Uterus (tissue), 4 donors: Measurements from ENCODE around the gene CHD3. TPM values are rescaled to one million over a fixed set of nuclear protein-coding genes. Genes with fewer than 3 reads are reported as not detected.

ENCODE experiments used
- DNase-seq, 2 donors: peaks; one replicate each; pipeline ENCODE4 v3.0.0-alpha.2; 2019 to 2020
- H3K27ac ChIP-seq, 2 donors: fragments of 200-600 bp; sonication (generic); 1 replicate in 1 of 2; 2 replicates in 1 of 2; pipeline ENCODE4 v1.5.1; 2016 to 2018
- H3K27me3 ChIP-seq, 2 donors: fragments of 200-600 bp; sonication (generic); one replicate each; pipeline ENCODE4 v1.5.1; 2018 to 2019; ENCODE audit warnings: control low read depth in 1 of 2
- H3K36me3 ChIP-seq, 2 donors: fragments of 200-600 bp; sonication (generic); one replicate each; pipeline ENCODE4 v1.5.1; 2019; ENCODE audit warnings: control low read depth in 1 of 2
- H3K4me1 ChIP-seq, 2 donors: fragments of 200-600 bp; sonication (generic); one replicate each; pipeline ENCODE4 v1.5.1; 2018 to 2019; ENCODE audit warnings: control low read depth in 1 of 2
- H3K4me3 ChIP-seq, 2 donors: fragments of 200-600 bp; sonication (generic); 1 replicate in 1 of 2; 2 replicates in 1 of 2; pipeline ENCODE4 v1.5.1; 2018 to 2019; ENCODE audit warnings: mild to moderate bottlenecking in 1 of 2
- H3K9me3 ChIP-seq, 2 donors: fragments of 200-600 bp; sonication (generic); one replicate each; pipeline ENCODE4 v1.5.1; 2019; ENCODE audit warnings: control low read depth in 1 of 2
- POLR2A ChIP-seq, 2 donors: fragments of 450-650 bp; IDR thresholded peaks; one replicate each; pipeline ENCODE4 v1.6.1; 2016; ENCODE audit warnings: antibody characterized with exemption in 2 of 2, mild to moderate bottlenecking in 1 of 2, moderate library complexity in 1 of 2
- intact Hi-C: fragments of 100-400 bp; cut with DNase I; formaldehyde crosslinking; loops from one replicate; pipeline ENCODE4 v1.15.1; 2023; ENCODE audit warnings: low total_unique reads
- total RNA-seq, 4 donors: library from RNA; depleted of rRNA in 3 of 4; stranded (reverse); fragments of >200 nt in 3 of 4; gene quantifications; one replicate each; pipeline versions ENCODE4 v1.1.0 to v1.2.4, GENCODE V29; 2014 to 2023
- TF ChIP-seq, protein P1 (sequence below), 4 experiments: fragments of 200-600 bp in 2 of 4; fragments of 450-650 bp in 2 of 4; sonication (generic) in 2 of 4; IDR thresholded peaks; one replicate each; pipeline ENCODE4 v1.5.1; 2016 to 2019; ENCODE audit warnings: antibody characterized with exemption in 4 of 4, mild to moderate bottlenecking in 2 of 4, moderate library complexity in 1 of 4
- donor health status: DM: yes; HTN: yes; CAD: no.

Gene CHD3
- 100 to 1,000 TPM in 3 of 4 donors, 10 to 100 TPM in 1; 81.0 to 165 (median 133) TPM for total RNA-seq

- DNase-seq: no peak
- intact Hi-C loops: no loop called here
- Histone ChIP-seq H3K27me3 (no peaks in the 10 kb centered on the region), H3K4me1 (peaks cover 6 to 23% of the 10 kb centered on the region in 2 donors), H3K4me3 (peak within 1 kb of the TSS; percentile 57 to 87), H3K27ac (peak within 1 kb of the TSS; percentile 97 to 98), H3K36me3 (no peaks in the 10 kb centered on the region), H3K9me3 (no peaks in the 10 kb centered on the region)
- TF ChIP-seq, protein P1, sequence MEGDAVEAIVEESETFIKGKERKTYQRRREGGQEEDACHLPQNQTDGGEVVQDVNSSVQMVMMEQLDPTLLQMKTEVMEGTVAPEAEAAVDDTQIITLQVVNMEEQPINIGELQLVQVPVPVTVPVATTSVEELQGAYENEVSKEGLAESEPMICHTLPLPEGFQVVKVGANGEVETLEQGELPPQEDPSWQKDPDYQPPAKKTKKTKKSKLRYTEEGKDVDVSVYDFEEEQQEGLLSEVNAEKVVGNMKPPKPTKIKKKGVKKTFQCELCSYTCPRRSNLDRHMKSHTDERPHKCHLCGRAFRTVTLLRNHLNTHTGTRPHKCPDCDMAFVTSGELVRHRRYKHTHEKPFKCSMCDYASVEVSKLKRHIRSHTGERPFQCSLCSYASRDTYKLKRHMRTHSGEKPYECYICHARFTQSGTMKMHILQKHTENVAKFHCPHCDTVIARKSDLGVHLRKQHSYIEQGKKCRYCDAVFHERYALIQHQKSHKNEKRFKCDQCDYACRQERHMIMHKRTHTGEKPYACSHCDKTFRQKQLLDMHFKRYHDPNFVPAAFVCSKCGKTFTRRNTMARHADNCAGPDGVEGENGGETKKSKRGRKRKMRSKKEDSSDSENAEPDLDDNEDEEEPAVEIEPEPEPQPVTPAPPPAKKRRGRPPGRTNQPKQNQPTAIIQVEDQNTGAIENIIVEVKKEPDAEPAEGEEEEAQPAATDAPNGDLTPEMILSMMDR (IDR thresholded peaks at IDR 0.05): no peak
- no peak for TF ChIP-seq POLR2A (IDR thresholded peaks at IDR 0.05)
These were observed at the start of gene CHD3 for GRCh38 chr17:7888184-7888920. TSS of gene CHD3 (plus strand) at chr17:7888789. CDS start at chr17:7889001, 212 bp downstream.

- Histone ChIP-seq H3K9me3 (no peaks in the 10 kb centered on the region), H3K4me1 (peaks cover 8 to 10% of the 10 kb centered on the region in 2 donors), H3K27me3 (no peaks in the 10 kb centered on the region), H3K4me3 (no peak overlapping the region), H3K27ac (peak overlapping the region; percentile 93 to 98), H3K36me3 (no peaks in the 10 kb centered on the region)
- DNase-seq: no peak
- TF ChIP-seq, protein P1 (IDR thresholded peaks at IDR 0.05): no peak
- TF ChIP-seq POLR2A (IDR thresholded peaks at IDR 0.05): no peak
- intact Hi-C loops: no loop called here
These were observed 49.3 kb upstream of the CHD3 start for GRCh38 chr17:7839190-7839875.

DNA sequence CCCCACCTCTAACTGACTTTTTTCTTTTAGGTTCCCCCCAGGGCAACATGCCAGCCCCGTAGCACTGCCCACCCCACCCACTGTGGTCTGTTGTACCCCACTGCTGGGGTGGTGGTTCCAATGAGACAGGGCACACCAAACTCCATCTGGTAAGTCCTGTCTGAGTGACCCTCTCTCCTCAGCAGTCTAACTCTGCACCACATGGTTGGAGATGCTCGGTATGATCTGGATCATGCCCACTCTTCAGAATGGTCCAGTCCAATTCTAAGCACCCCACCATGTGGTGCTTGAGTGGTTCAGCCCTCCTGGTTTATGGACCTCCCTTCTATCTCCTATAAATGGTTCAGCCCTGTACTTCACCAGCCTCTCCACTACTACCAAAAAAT, 48.7 kb upstream of the CHD3 start:
- Histone ChIP-seq H3K27me3 (no peaks in the 10 kb centered on the region), H3K4me1 (peaks cover 8 to 10% of the 10 kb centered on the region in 2 donors), H3K27ac (peak overlapping the region; percentile 93 to 95), H3K9me3 (no peaks in the 10 kb centered on the region), H3K4me3 (no peak overlapping the region), H3K36me3 (no peaks in the 10 kb centered on the region)
- intact Hi-C loops: no loop called here
- no peak for DNase-seq
- no peak for TF ChIP-seq POLR2A (IDR thresholded peaks at IDR 0.05)

GRCh38 chr17:7840441-7840840, 48.1 kb upstream of the CHD3 start:
- no peak for DNase-seq
- Histone ChIP-seq H3K27me3 (no peaks in the 10 kb centered on the region), H3K27ac (peak overlapping the region; percentile 95 to 99), H3K36me3 (no peaks in the 10 kb centered on the region), H3K9me3 (no peaks in the 10 kb centered on the region), H3K4me3 (no peak overlapping the region), H3K4me1 (peaks cover 12 to 15% of the 10 kb centered on the region in 2 donors)
- TF ChIP-seq, protein P1 (IDR thresholded peaks at IDR 0.05): no peak
- no peak for TF ChIP-seq POLR2A (IDR thresholded peaks at IDR 0.05)
- intact Hi-C loops: no loop called here

GRCh38 chr17:7840875-7841274, 47.7 kb upstream of the CHD3 start:
- Histone ChIP-seq H3K4me1 (peaks cover 12 to 17% of the 10 kb centered on the region in 2 donors), H3K9me3 (no peaks in the 10 kb centered on the region), H3K4me3 (peak overlapping the region in 1 of 2 donors; percentile 88), H3K27ac (peak overlapping the region; percentile 95 to 99), H3K27me3 (no peaks in the 10 kb centered on the region), H3K36me3 (no peaks in the 10 kb centered on the region)
- TF ChIP-seq, protein P1 (IDR thresholded peaks at IDR 0.05): no peak
- no peak for TF ChIP-seq POLR2A (IDR thresholded peaks at IDR 0.05)
- intact Hi-C loops: no loop called here
- DNase-seq: no peak
